ENCODE results near the gene TMEM38A. TPM values are rescaled to one million over a fixed set of nuclear protein-coding genes. Genes with fewer than 3 reads are reported as not detected.

Gene TMEM38A
- total and polyA plus RNA-seq, 9 of the 15 experiments (the other 6 are each of a cell fraction or from before 2014, with no cell fraction given), result 0.35 to 2.1 (median 1.2) TPM

DNA sequence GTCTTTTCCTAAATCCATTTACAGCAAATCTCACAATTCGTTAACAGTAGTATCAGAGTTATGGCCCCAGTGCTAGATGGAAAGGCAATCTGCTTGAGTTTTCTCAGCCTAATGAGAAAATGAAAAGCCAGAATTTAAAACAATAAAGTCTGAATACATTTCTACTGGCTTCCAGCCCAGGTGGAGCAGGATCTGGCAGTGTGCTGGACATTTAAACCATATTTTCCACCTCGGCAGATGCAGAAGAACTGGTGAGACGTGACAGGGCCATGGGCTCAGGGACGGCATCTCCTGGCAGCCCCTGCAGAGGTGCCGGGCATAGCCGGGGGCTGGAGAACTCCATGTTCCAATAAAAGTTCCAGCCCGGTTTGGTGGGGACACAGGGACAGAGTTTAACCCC lies 8.1 kb upstream of the TMEM38A start:
- POLR2A ChIA-PET, result no interaction called here
- Histone ChIP-seq H3K4me2 (ENCODE audit: insufficient read depth, low read length) (no peak overlapping the region), H3K9me1 (ENCODE audit: control insufficient read depth, insufficient read depth, low read length) (peaks cover under 1% of the 10 kb centered on the region), H3K9ac (ENCODE audit: insufficient read depth in 1 of 2, low read depth in 2 of 2, low read length in 2 of 2) (no peak overlapping the region), H3K27me3 (ENCODE audit: control insufficient read depth in 2 of 2, insufficient read depth in 2 of 2, low read length in 2 of 2) (no peaks in the 10 kb centered on the region), H3K79me2 (ENCODE audit: control insufficient read depth, insufficient read depth, low read length) (peaks cover 19% of the 10 kb centered on the region), H3K27ac (ENCODE audit: extremely low read depth, low read depth, low read length) (no peak overlapping the region), H4K20me1 (replicated peaks; ENCODE audit: control insufficient read depth, insufficient read depth, low read length) (peaks cover 4% of the 10 kb centered on the region; the same call in 1 of the 2 replicates), H3K4me1 (replicated peaks in 1 of 2; ENCODE audit: control insufficient read depth in 2 of 2, insufficient read depth in 2 of 2, low read length in 2 of 2) (no peaks in the 10 kb centered on the region; a peak in 1 of 5 replicates), H3K4me3 (no peak overlapping the region), H3K9me3 (replicated peaks; ENCODE audit: control insufficient read depth, insufficient read depth, low read depth, low read length) (no peaks in the 10 kb centered on the region), H2AFZ (ENCODE audit: low read depth, low read length) (no peak overlapping the region), H3K36me3 (ENCODE audit: control insufficient read depth, insufficient read depth, low read length) (peaks cover 89% of the 10 kb centered on the region)
- in situ Hi-C loops (cut with MboI), result no loop called here
- CTCF ChIA-PET (ENCODE audit: low intra/inter-chr PET ratio), result no interaction called here
- FAIRE-seq (no peak), DNase-seq (ENCODE audit: extremely low read depth in 1 of 4, low spot score in 3 of 4) (no peak), ATAC-seq (no peak)
- 96% methylated on average over 6 of the region's 7 CpGs for WGBS (ENCODE audit: insufficient coverage, low coverage, missing lambda C conversion rate)
- no TSS peak for BruUV-seq (replicated peaks)
- intact Hi-C loops (cut with micrococcal nuclease), result no loop called here
- TF ChIP-seq ZNF408 (CRISPR knock-in tag; IDR thresholded peaks at IDR 0.05; ENCODE audit: low read depth) (no peak), ZMIZ1 (IDR thresholded peaks at IDR 0.05; ENCODE audit: low read depth in 2 of 2, low read length in 2 of 2) (no peak), PHF8 (IDR thresholded peaks at IDR 0.05; ENCODE audit: borderline replicate concordance, low read length) (no peak), ZNF12 (CRISPR knock-in tag; IDR thresholded peaks at IDR 0.05) (no peak), ATF1 (CRISPR knock-in tag; IDR thresholded peaks at IDR 0.05) (no peak), ATF1 (tag; IDR thresholded peaks at IDR 0.05) (no peak), HDGF (IDR thresholded peaks at IDR 0.05) (no peak), TSC22D4 (tag; IDR thresholded peaks at IDR 0.05) (no peak), RUNX1 (IDR thresholded peaks at IDR 0.05; ENCODE audit: low read depth) (no peak), MTF1 (CRISPR knock-in tag; IDR thresholded peaks at IDR 0.05; ENCODE audit: borderline replicate concordance) (no peak)
- TF ChIP-seq, protein P1, sequence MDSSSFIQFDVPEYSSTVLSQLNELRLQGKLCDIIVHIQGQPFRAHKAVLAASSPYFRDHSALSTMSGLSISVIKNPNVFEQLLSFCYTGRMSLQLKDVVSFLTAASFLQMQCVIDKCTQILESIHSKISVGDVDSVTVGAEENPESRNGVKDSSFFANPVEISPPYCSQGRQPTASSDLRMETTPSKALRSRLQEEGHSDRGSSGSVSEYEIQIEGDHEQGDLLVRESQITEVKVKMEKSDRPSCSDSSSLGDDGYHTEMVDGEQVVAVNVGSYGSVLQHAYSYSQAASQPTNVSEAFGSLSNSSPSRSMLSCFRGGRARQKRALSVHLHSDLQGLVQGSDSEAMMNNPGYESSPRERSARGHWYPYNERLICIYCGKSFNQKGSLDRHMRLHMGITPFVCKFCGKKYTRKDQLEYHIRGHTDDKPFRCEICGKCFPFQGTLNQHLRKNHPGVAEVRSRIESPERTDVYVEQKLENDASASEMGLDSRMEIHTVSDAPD (CRISPR knock-in tag; IDR thresholded peaks at IDR 0.05), result no peak
- TF ChIP-seq, protein P2, sequence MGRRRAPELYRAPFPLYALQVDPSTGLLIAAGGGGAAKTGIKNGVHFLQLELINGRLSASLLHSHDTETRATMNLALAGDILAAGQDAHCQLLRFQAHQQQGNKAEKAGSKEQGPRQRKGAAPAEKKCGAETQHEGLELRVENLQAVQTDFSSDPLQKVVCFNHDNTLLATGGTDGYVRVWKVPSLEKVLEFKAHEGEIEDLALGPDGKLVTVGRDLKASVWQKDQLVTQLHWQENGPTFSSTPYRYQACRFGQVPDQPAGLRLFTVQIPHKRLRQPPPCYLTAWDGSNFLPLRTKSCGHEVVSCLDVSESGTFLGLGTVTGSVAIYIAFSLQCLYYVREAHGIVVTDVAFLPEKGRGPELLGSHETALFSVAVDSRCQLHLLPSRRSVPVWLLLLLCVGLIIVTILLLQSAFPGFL (CRISPR knock-in tag; IDR thresholded peaks at IDR 0.05), result no peak
- TF ChIP-seq, protein P3, sequence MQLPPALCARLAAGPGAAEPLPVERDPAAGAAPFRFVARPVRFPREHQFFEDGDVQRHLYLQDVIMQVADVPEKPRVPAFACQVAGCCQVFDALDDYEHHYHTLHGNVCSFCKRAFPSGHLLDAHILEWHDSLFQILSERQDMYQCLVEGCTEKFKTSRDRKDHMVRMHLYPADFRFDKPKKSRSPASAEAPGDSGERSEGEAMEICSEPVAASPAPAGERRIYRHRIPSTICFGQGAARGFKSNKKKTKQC (CRISPR knock-in tag; IDR thresholded peaks at IDR 0.05), result no peak
